Fibroblast of lung (primary cell): Measurements from ENCODE around the gene RASA4. TPM values are rescaled to one million over a fixed set of nuclear protein-coding genes. Genes with fewer than 3 reads are reported as not detected.
"Not testable (repeated sequence)": the region's sequence is repeated elsewhere in the genome, so short reads cannot be mapped to it uniquely, and the experiment has no call there.

Experiments
- DNase-seq, 2 donors: peaks; one replicate each; pipeline versions ENCODE4 v3.0.0 to v3.0.0-alpha.2; 2010; ENCODE audit warnings: low read depth in 2 of 2
- H2AFZ ChIP-seq: 2 replicates; pipeline ENCODE4 v1.5.1; 2012; ENCODE audit warnings: low read length, control low read depth, inconsistent platforms
- H3K27ac ChIP-seq: 2 replicates; pipeline ENCODE4 v1.5.1; 2011; ENCODE audit warnings: low read length, control low read depth; ENCODE audit not compliant: insufficient read depth
- H3K27me3 ChIP-seq: 2 replicates; pipeline ENCODE4 v1.5.1; 2011; ENCODE audit warnings: mild to moderate bottlenecking, low read length; ENCODE audit not compliant: control insufficient read depth, insufficient read depth
- H3K36me3 ChIP-seq: 2 replicates; pipeline ENCODE4 v1.5.1; 2011; ENCODE audit warnings: low read length; ENCODE audit not compliant: control insufficient read depth, insufficient read depth
- H3K4me1 ChIP-seq: 2 replicates; pipeline ENCODE4 v1.5.1; 2011; ENCODE audit warnings: low read length; ENCODE audit not compliant: control insufficient read depth, insufficient read depth; ENCODE audit errors: extremely low read depth
- H3K4me2 ChIP-seq: 2 replicates; pipeline ENCODE4 v1.5.1; 2011; ENCODE audit warnings: low read length, control low read depth; ENCODE audit not compliant: insufficient read depth; ENCODE audit errors: extremely low read depth
- H3K4me3 ChIP-seq, 4 experiments: fragments of 200-600 bp in 1 of 4; sonication (generic) in 1 of 4; replicated peaks in 1 of 4; 2 replicates each; pipeline ENCODE4 v1.5.1; 2011 to 2016; ENCODE audit warnings: low read length in 4 of 4, low read depth in 3 of 4, mild to moderate bottlenecking in 3 of 4, control low read depth in 2 of 4, inconsistent platforms in 1 of 4, mixed read lengths in 1 of 4; ENCODE audit not compliant: insufficient read depth in 1 of 4; ENCODE audit errors: control extremely low read depth in 1 of 4
- H3K79me2 ChIP-seq: 2 replicates; pipeline ENCODE4 v1.5.1; 2012; ENCODE audit warnings: mild to moderate bottlenecking, low read length, inconsistent platforms; ENCODE audit not compliant: control insufficient read depth, insufficient read depth
- H3K9ac ChIP-seq: 2 replicates; pipeline ENCODE4 v1.5.1; 2011; ENCODE audit warnings: mild to moderate bottlenecking, low read length, control low read depth; ENCODE audit not compliant: insufficient read depth
- H3K9me3 ChIP-seq: 2 replicates; pipeline ENCODE4 v1.5.1; 2012; ENCODE audit warnings: low read depth, low read length; ENCODE audit not compliant: control insufficient read depth, insufficient read depth
- H4K20me1 ChIP-seq: 2 replicates; pipeline ENCODE4 v1.5.1; 2011; ENCODE audit warnings: low read length; ENCODE audit not compliant: control insufficient read depth, insufficient read depth; ENCODE audit errors: extremely low read depth
- polyA plus RNA-seq, 2 donors: library from polyadenylated mRNA; depleted of rRNA in 1 of 2; stranded (reverse) in 1 of 2; unstranded in 1 of 2; fragments of >200 nt; gene quantifications; 2 replicates each; pipeline ENCODE4 v1.2.1, GENCODE V29; 2011 to 2012; ENCODE audit warnings: missing spikeins in 1 of 2
- total RNA-seq: library from RNA; depleted of rRNA; stranded (reverse); fragments of >200 nt; gene quantifications from 2 replicates; pipeline ENCODE4 v1.2.1, GENCODE V29; 2014

RASA4 gene
- total and polyA plus RNA-seq, 2 donors (not counting 1 experiment from before 2014, with no cell fraction given) = 2.1 to 4.5 TPM

DNA sequence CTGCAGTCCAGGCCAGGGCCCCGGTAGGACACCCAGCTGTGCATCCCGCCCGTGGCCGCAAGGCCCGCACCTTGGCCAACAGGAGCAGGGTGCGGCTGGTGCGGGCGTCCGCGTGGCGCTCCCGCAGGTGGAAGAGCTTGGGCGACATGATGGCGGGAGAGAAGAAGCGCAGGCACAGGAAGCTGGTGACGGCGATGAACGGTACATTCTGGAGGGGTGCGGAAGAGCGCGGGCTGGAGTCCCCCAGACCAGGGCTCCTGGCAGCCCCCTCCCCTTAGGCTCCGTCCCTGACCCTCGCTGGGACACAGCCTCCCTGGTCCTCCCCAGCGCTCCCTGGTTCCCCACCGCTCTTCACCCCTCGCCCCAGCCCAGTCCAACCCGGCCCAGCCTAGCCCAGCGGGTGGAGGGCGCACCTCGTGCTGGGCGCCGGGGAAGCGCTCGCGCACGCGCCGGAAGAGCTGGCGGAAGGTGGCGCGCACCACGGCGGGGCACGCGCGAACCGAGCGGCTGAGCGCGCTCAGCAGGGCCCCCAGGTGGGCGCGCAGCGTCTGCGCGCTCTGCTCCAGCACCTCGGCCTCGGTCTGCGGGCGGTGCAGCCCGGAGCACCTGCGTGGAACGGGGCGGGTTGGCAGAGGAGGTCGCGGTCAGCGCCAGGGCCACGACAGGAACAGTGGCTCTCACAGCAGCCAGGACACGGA lies 22.8 kb downstream of the RASA4 start:
- not testable (repeated sequence) for H3K27me3 ChIP-seq

DNA sequence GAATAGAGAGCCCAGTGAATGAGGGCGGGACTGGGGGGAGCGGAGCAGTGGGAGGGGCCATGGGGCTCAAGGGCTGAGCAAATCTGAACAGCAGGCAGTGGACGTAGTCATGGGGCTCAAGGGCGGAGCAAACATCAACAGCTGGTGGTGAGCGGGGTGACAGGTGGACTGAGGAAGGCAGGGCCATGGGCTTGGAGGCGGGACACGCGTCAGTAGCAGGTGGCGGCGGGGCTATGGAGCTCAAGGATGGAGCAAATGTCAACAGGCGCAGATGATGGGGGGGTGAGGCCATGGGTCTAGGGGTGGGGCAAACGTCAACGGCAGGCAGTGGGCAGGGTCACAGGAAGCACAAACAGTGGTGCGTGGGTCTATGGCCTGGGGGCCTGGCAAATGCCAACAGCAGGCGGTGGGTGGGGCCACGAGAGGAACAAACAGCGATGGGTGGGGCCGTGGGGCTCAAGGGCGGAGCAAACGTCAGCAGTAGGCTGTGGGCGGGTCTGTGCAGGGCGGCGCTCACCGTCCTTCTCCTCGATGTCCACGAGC lies 24.0 kb downstream of the RASA4 start:
- H3K4me2 ChIP-seq, H3K4me1 ChIP-seq, H3K27me3 ChIP-seq, H3K27ac ChIP-seq, H2AFZ ChIP-seq, DNase-seq, H3K9ac ChIP-seq, H3K4me3 ChIP-seq, H3K79me2 ChIP-seq, H4K20me1 ChIP-seq, H3K36me3 ChIP-seq, H3K9me3 ChIP-seq: not testable (repeated sequence)

More for the DNA sequence above, 22.8 kb downstream of the RASA4 start:
- not testable (repeated sequence) for H3K4me1 ChIP-seq, H3K4me2 ChIP-seq, H3K36me3 ChIP-seq, H3K27ac ChIP-seq, H3K9me3 ChIP-seq, H3K79me2 ChIP-seq, DNase-seq, H3K9ac ChIP-seq, H3K4me3 ChIP-seq, H4K20me1 ChIP-seq, H2AFZ ChIP-seq

DNA sequence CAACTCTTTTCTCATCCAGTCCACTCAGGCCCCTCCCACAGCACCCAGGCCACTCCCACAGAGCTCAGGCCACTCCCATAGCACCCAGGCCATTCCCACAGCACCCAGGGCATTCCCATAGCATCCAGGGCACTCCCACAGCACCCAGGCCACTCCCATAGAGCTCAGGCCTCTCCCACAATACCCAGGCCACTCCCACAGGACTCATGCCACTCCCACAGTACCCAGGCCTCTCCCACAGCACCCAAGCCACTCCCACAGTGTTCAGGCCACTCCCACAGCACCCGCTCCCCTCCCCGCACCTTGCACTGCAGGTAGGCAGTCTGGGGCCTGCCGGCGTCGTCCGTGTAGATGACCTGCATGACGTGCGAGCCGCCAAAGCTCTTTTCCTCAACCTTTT lies 26.7 kb downstream of the RASA4 start:
- not testable (repeated sequence) for H3K4me2 ChIP-seq, H4K20me1 ChIP-seq, H3K9me3 ChIP-seq, H3K4me1 ChIP-seq, H3K9ac ChIP-seq, H2AFZ ChIP-seq, H3K27ac ChIP-seq, H3K79me2 ChIP-seq, H3K36me3 ChIP-seq, H3K4me3 ChIP-seq, H3K27me3 ChIP-seq, DNase-seq

DNA sequence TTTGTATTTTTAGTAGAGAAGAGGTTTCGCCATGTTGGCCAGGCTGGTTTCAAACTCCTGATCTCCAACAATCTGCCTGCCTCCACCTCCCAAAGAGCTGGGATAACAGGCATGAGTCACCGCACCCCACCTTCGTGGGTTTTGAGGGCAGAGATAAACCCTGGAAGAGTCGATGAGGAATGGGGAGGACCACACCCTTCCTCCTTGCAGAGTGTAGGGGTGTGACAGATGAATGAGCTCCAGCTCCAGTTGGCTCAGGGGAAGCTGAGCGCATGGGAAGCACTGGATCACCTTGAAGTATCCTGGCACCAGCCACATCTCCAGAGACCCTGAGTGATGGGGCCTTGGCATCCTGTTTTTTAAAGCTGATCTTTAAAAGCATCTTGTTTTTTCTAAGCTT lies 33.1 kb downstream of the RASA4 start:
- not testable (repeated sequence) for H3K4me3 ChIP-seq, H3K27ac ChIP-seq, DNase-seq, H3K4me2 ChIP-seq, H3K9ac ChIP-seq, H4K20me1 ChIP-seq, H3K4me1 ChIP-seq, H3K27me3 ChIP-seq, H3K79me2 ChIP-seq, H2AFZ ChIP-seq, H3K9me3 ChIP-seq, H3K36me3 ChIP-seq

DNA sequence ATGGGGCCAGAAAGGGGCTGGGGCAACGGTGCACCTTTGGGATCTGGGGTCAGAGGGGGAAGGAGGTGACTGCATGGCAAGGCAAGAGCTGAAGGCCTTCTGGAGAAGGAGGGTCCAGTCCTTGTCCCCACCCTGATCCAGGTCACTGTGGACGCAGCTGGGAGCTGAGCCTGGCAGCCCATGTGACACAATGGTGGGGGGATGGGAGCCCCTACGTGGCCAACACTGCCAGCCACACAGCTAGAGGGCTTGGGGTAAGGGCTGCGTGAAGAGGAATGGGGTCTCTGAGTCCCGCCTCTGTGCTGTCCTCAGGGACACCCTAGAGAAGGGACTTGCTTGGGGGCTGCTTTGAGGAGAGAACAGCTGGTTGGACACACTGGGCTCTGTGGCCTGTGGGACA lies 34.8 kb downstream of the RASA4 start:
- H3K4me2 ChIP-seq, H3K27me3 ChIP-seq, H3K9me3 ChIP-seq, H3K27ac ChIP-seq, H3K4me1 ChIP-seq, H3K36me3 ChIP-seq, H2AFZ ChIP-seq, H3K4me3 ChIP-seq, H3K9ac ChIP-seq, H4K20me1 ChIP-seq, H3K79me2 ChIP-seq, DNase-seq: not testable (repeated sequence)

DNA sequence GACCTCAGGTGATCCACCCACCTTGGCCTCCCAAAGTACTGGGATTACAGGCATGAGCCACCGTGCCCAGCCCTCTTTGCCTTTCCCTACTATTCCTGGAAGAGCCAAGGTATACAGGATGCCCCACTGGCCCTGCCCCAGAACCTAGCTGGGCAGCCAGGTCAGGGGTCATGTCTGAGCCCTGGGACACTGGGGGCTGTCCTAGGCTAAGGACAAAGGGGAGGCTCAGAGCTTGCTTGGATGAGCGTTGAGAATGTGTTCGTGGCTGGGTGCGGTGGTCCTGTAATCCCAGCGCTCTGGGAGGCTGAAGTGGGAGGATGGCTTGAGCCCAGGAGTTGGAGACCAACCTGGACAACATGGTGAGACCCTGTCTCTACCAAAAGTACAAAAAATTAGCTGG lies 38.1 kb downstream of the RASA4 start:
- not testable (repeated sequence) for H3K9me3 ChIP-seq, H3K79me2 ChIP-seq, H3K4me2 ChIP-seq, H2AFZ ChIP-seq, H3K27ac ChIP-seq, H4K20me1 ChIP-seq, DNase-seq, H3K4me1 ChIP-seq, H3K9ac ChIP-seq, H3K4me3 ChIP-seq, H3K36me3 ChIP-seq, H3K27me3 ChIP-seq
